IMR-90 (cell line): Measurements from ENCODE around the gene S100A2. TPM values are rescaled to one million over a fixed set of nuclear protein-coding genes. Genes with fewer than 3 reads are reported as not detected.
A peak's percentile ranks its signal among the peaks of the same experiment; 100 is the strongest.
"Not testable (repeated sequence)": the region's sequence is repeated elsewhere in the genome, so short reads cannot be mapped to it uniquely, and the experiment has no call there.

Source experiments
- ATAC-seq: fragments of 200-7000 bp; cut with Tn5 transposase; 2 replicates; pipeline ENCODE4 v1.9.1; 2020; ENCODE audit warnings: low read depth, mild to moderate bottlenecking, moderate library complexity
- BruUV-seq: library from RNA; stranded (reverse); fragments of 400-500 nt; replicated peaks from 2 replicates; lab custom pipeline; 2021; lab: Mats Ljungman, UMichigan
- CTCF ChIA-PET: fragments of 300-600 bp; formaldehyde crosslinking; extraction: SDS; loops from one replicate; lab custom pipeline; 2021; ENCODE audit warnings: antibody characterized with exemption; lab: Yijun Ruan, JAX
- POLR2A ChIA-PET: fragments of 300-600 bp; sonication (Branson Sonifier 250); formaldehyde crosslinking; loops from one replicate; lab custom pipeline; 2022; ENCODE audit warnings: antibody characterized with exemption; ENCODE audit not compliant: unreplicated experiment; lab: Charles Lee
- DNase-seq: peaks from one replicate; pipeline ENCODE4 v3.0.0; 2013
- H2AFZ ChIP-seq: replicated peaks from 2 replicates; pipeline ENCODE3; 2013; ENCODE audit warnings: low read length, mild to moderate bottlenecking; ENCODE audit not compliant: poor library complexity
- H2AK5ac ChIP-seq: 2 replicates; pipeline ENCODE4 v1.6.1; 2013; ENCODE audit warnings: low read depth, low read length, inconsistent platforms
- H2AK9ac ChIP-seq: replicated peaks from 2 replicates; pipeline ENCODE3; 2013; ENCODE audit warnings: mild to moderate bottlenecking, low read depth, low read length, moderate library complexity; ENCODE audit not compliant: poor library complexity
- H2BK120ac ChIP-seq: 2 replicates; pipeline ENCODE4 v1.6.1; 2013; ENCODE audit warnings: low read depth, low read length, inconsistent platforms
- H2BK15ac ChIP-seq: 3 replicates; pipeline ENCODE4 v1.6.1; 2013; ENCODE audit warnings: low read depth, low read length, inconsistent platforms
- H2BK20ac ChIP-seq: 2 replicates; pipeline ENCODE4 v1.6.1; 2013; ENCODE audit warnings: low read depth, mild to moderate bottlenecking, inconsistent platforms, low read length, moderate library complexity
- H2BK5ac ChIP-seq: 2 replicates; pipeline ENCODE4 v1.6.1; 2013; ENCODE audit warnings: mild to moderate bottlenecking, low read depth, low read length, inconsistent platforms; ENCODE audit not compliant: poor library complexity, severe bottlenecking
- H3K14ac ChIP-seq: replicated peaks from 2 replicates; pipeline ENCODE4 v1.6.1; 2013; ENCODE audit warnings: low read depth, low read length, inconsistent platforms
- H3K18ac ChIP-seq: 2 replicates; pipeline ENCODE4 v1.6.1; 2013; ENCODE audit warnings: low read depth, low read length, control low read depth
- H3K23ac ChIP-seq: 2 replicates; pipeline ENCODE4 v1.6.1; 2013; ENCODE audit warnings: low read depth, low read length, inconsistent platforms
- H3K27ac ChIP-seq: 2 replicates; pipeline ENCODE4 v1.5.1; 2013; ENCODE audit warnings: mild to moderate bottlenecking, control low read depth, low read length; ENCODE audit not compliant: insufficient read depth
- H3K27me3 ChIP-seq: 2 replicates; pipeline ENCODE4 v1.6.1; 2013; ENCODE audit warnings: low read length; ENCODE audit not compliant: control insufficient read depth, insufficient read depth
- H3K36me3 ChIP-seq: 2 replicates; pipeline ENCODE4 v1.6.1; 2013; ENCODE audit warnings: low read length, mixed read lengths; ENCODE audit not compliant: control insufficient read depth, insufficient read depth
- H3K4ac ChIP-seq: 2 replicates; pipeline ENCODE4 v1.6.1; 2013; ENCODE audit warnings: low read depth, low read length, inconsistent platforms
- H3K4me1 ChIP-seq: 2 replicates; pipeline ENCODE4 v1.6.1; 2013; ENCODE audit warnings: low read length, mixed read lengths; ENCODE audit not compliant: control insufficient read depth, insufficient read depth
- H3K4me2 ChIP-seq: 2 replicates; pipeline ENCODE4 v1.6.1; 2013; ENCODE audit warnings: low read depth, mild to moderate bottlenecking, control low read depth, low read length, moderate library complexity
- H3K4me3 ChIP-seq: 2 replicates; pipeline ENCODE4 v1.5.1; 2013; ENCODE audit warnings: low read depth, mild to moderate bottlenecking, control low read depth, low read length, moderate library complexity; ENCODE audit not compliant: insufficient read depth
- H3K56ac ChIP-seq: 2 replicates; pipeline ENCODE4 v1.6.1; 2013; ENCODE audit warnings: low read length, inconsistent platforms; ENCODE audit not compliant: insufficient read depth; ENCODE audit errors: extremely low read depth
- H3K79me1 ChIP-seq, 2 experiments: 2 replicates each; pipeline ENCODE4 v1.6.1; 2013; ENCODE audit warnings: low read length in 2 of 2, inconsistent platforms in 1 of 2, low read depth in 1 of 2
- H3K9ac ChIP-seq: 2 replicates; pipeline ENCODE4 v1.6.1; 2013; ENCODE audit warnings: low read depth, low read length, control low read depth
- H3K9me1 ChIP-seq: 2 replicates; pipeline ENCODE4 v1.6.1; 2013; ENCODE audit warnings: low read length, inconsistent platforms; ENCODE audit not compliant: insufficient read depth
- H3K9me3 ChIP-seq: 2 replicates; pipeline ENCODE4 v1.6.1; 2013; ENCODE audit warnings: low read length; ENCODE audit not compliant: control insufficient read depth, insufficient read depth
- H4K20me1 ChIP-seq: 2 replicates; pipeline ENCODE4 v1.6.1; 2013; ENCODE audit warnings: low read length, inconsistent platforms; ENCODE audit not compliant: insufficient read depth
- H4K5ac ChIP-seq: 2 replicates; pipeline ENCODE4 v1.6.1; 2013; ENCODE audit warnings: mild to moderate bottlenecking, low read depth, low read length, control low read depth
- H4K8ac ChIP-seq, 2 experiments: 2 replicates each; pipeline ENCODE4 v1.6.1; 2013; ENCODE audit warnings: low read depth in 2 of 2, low read length in 2 of 2, control low read depth in 1 of 2, inconsistent platforms in 1 of 2
- H4K91ac ChIP-seq: 2 replicates; pipeline ENCODE4 v1.6.1; 2013; ENCODE audit warnings: low read depth, low read length, inconsistent platforms; ENCODE audit not compliant: insufficient read depth
- BHLHE40 ChIP-seq: fragments of 150-350 bp; IDR thresholded peaks from 2 replicates; pipeline ENCODE4 v1.6.1; 2016; ENCODE audit warnings: mild to moderate bottlenecking, low read depth, low read length
- CEBPB ChIP-seq: IDR thresholded peaks from 2 replicates; pipeline ENCODE4 v1.6.1; 2012; ENCODE audit warnings: low read depth, low read length, improper control_type of control experiment
- CHD1 ChIP-seq: IDR thresholded peaks from 2 replicates; pipeline ENCODE4 v1.6.1; 2012; ENCODE audit warnings: low read depth, low read length, improper control_type of control experiment
- FOS ChIP-seq: fragments of 150-350 bp; IDR thresholded peaks from 2 replicates; pipeline ENCODE4 v1.6.1; 2016; ENCODE audit warnings: low read depth, low read length
- MAFK ChIP-seq: IDR thresholded peaks from 2 replicates; pipeline ENCODE4 v1.6.1; 2012; ENCODE audit warnings: low read depth, low read length, improper control_type of control experiment
- MXI1 ChIP-seq: IDR thresholded peaks from 2 replicates; pipeline ENCODE4 v1.6.1; 2012; ENCODE audit warnings: low read depth, mild to moderate bottlenecking, low read length, moderate library complexity, borderline replicate concordance
- POLR2A ChIP-seq: IDR thresholded peaks from 2 replicates; pipeline ENCODE4 v1.6.1; 2012; ENCODE audit warnings: mild to moderate bottlenecking, low read depth, low read length
- RCOR1 ChIP-seq: IDR thresholded peaks from 2 replicates; pipeline ENCODE4 v1.6.1; 2012; ENCODE audit warnings: mild to moderate bottlenecking, low read length, improper control_type of control experiment; ENCODE audit not compliant: insufficient replicate concordance
- RFX5 ChIP-seq: IDR thresholded peaks from 2 replicates; pipeline ENCODE4 v1.8.0; 2012; ENCODE audit warnings: low read depth, mild to moderate bottlenecking, low read length, moderate library complexity
- WGBS, 2 experiments: methylation state at CpG; one replicate each; pipeline versions ENCODE4 v1.1.5 to v1.1.7; 2013; ENCODE audit warnings: missing lambda C conversion rate in 2 of 2; ENCODE audit not compliant: insufficient read length in 1 of 2; ENCODE audit errors: extremely low coverage in 2 of 2; 5-methylcytosine and 5-hydroxymethylcytosine counted together
- dilution Hi-C: fragments of 300-500 bp; cut with HindIII; formaldehyde crosslinking; loops from one replicate; pipeline ENCODE4 v1.14.3; 2018; ENCODE audit warnings: low sequenced_read_pairs; ENCODE audit not compliant: unreplicated experiment
- in situ Hi-C: fragments of 300-500 bp; cut with MboI; formaldehyde crosslinking; loops from 3 replicates; pipeline ENCODE4 v1.14.3; 2019; ENCODE audit warnings: low sequenced_read_pairs, inconsistent platforms, mixed read lengths
- intact Hi-C: fragments of 100-400 bp; cut with micrococcal nuclease; formaldehyde crosslinking; loops from 2 replicates; pipeline ENCODE4 v1.10.0; 2022
- polyA plus RNA-seq, 3 experiments: library from polyadenylated mRNA; depleted of rRNA; stranded (reverse); fragments of >200 nt; gene quantifications; 2 replicates each; pipeline ENCODE4 v1.2.3, GENCODE V29; 2012; ENCODE audit warnings: low replicate concordance in 1 of 3
- total RNA-seq: library from RNA; depleted of rRNA; stranded (reverse); fragments of >200 nt; gene quantifications from 2 replicates; pipeline ENCODE4 v1.2.3, GENCODE V29; 2012
- TF ChIP-seq, protein P1 (sequence below): fragments of 150-350 bp; IDR thresholded peaks from 2 replicates; pipeline ENCODE4 v1.6.1; 2017; ENCODE audit warnings: mild to moderate bottlenecking, antibody characterized with exemption, low read length, low read depth

The S100A2 gene
- total and polyA plus RNA-seq, 2 of the 4 experiments (the other 2 are of a cell fraction), result 3.6 to 7.9 TPM

DNA sequence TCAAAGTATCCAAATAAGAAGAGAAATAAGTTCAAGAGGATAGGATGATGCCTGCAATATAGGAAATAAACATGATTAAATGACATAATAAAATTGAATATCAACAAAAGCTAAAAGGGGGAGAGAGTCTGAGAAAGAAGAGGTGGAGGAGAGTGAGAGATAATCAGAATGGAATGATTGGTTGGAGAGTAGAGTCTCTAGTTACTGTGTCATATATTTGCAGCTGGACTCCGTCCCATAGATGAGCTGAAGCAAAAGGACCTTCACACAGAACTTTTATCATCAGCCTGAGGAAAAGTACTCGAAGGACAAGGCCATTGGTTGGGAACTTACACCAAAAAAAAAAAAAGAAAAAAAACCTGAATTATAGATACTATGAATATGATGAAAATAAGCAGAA, 22.8 kb upstream of the S100A2 start:
- no peaks in the 10 kb centered on the region for H3K27me3 ChIP-seq
- no peak overlapping the region for H2BK20ac ChIP-seq
- H2AK9ac ChIP-seq, result no peak overlapping the region
- no peak overlapping the region for H3K23ac ChIP-seq
- H2AFZ ChIP-seq, result no peak overlapping the region
- no peaks in the 10 kb centered on the region for H3K36me3 ChIP-seq
- no peak overlapping the region for H3K27ac ChIP-seq
- no peak overlapping the region for H2BK120ac ChIP-seq
- H3K9ac ChIP-seq, result no peak overlapping the region
- no peaks in the 10 kb centered on the region for H3K79me1 ChIP-seq
- H4K20me1 ChIP-seq, result no peaks in the 10 kb centered on the region
- no peak overlapping the region for H4K91ac ChIP-seq
- no peak overlapping the region for H2BK15ac ChIP-seq
- BruUV-seq, result no TSS peak
- no peak overlapping the region for H3K18ac ChIP-seq
- WGBS, 2 experiments, result no CpG with 5 or more reads among the region's 2 CpGs
- ChIA-PET POLR2A (interaction anchor here (0.6 kb wide), 1 partner anchor 46 kb away, joined by 3 read pairs; no protein-coding TSS in a partner anchor), CTCF (interaction anchor here (0.9 kb wide), 1 partner anchor 11 kb away, joined by 3 read pairs; no protein-coding TSS in a partner anchor)
- TF ChIP-seq POLR2A, result no peak
- no peak for TF ChIP-seq RFX5
- no peak for TF ChIP-seq RCOR1
- TF ChIP-seq, protein P1, sequence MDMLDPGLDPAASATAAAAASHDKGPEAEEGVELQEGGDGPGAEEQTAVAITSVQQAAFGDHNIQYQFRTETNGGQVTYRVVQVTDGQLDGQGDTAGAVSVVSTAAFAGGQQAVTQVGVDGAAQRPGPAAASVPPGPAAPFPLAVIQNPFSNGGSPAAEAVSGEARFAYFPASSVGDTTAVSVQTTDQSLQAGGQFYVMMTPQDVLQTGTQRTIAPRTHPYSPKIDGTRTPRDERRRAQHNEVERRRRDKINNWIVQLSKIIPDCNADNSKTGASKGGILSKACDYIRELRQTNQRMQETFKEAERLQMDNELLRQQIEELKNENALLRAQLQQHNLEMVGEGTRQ, result no peak
- TF ChIP-seq CHD1, result no peak
- TF ChIP-seq FOS, result no peak
- TF ChIP-seq CEBPB, result no peak
- no peak for TF ChIP-seq MAFK
- TF ChIP-seq MXI1, result no peak
- TF ChIP-seq BHLHE40, result no peak
- H3K4ac ChIP-seq, result no peak overlapping the region
- H3K4me2 ChIP-seq, result no peak overlapping the region
- no peak overlapping the region for H2BK5ac ChIP-seq
- H3K56ac ChIP-seq, result no peak overlapping the region
- no peak overlapping the region for H3K4me3 ChIP-seq
- ATAC-seq (peak; percentile 70), DNase-seq (peak; percentile 47)
- H4K8ac ChIP-seq, result no peak overlapping the region
- intact Hi-C loops (no loop called here), in situ Hi-C loops (no loop called here), dilution Hi-C loops (no loop called here)
- no peak overlapping the region for H3K14ac ChIP-seq
- H4K5ac ChIP-seq, result no peak overlapping the region
- H3K9me1 ChIP-seq, result no peaks in the 10 kb centered on the region
- peaks cover 3% of the 10 kb centered on the region; the same call in 1 of the 2 replicates for H3K4me1 ChIP-seq
- H3K9me3 ChIP-seq, result no peaks in the 10 kb centered on the region
- H2AK5ac ChIP-seq, result no peak overlapping the region

DNA sequence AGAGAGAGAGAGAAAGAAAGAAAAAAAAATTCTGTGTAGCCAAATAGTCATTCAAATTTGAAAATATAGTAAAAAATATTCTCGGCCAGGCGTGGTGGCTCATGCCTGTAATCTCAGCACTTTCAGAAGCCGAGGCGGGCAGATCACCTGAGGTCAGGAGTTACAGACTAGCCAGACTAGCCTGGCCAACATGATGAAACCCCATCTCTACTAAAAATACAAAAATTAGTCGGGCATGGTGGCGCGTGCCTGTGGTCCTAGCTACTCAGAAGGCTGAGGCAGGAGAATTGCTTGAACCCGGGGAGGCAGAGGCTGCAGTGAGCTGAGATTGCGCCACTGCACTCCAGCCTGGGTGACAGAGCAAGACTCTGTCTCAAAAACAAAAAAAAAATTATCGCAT, 22.4 kb upstream of the S100A2 start:
- BruUV-seq, H3K4ac ChIP-seq, H2BK20ac ChIP-seq, DNase-seq, H3K9me3 ChIP-seq, H2AK5ac ChIP-seq, H3K9ac ChIP-seq, H2BK120ac ChIP-seq, H3K27me3 ChIP-seq, in situ Hi-C loops, H3K36me3 ChIP-seq, intact Hi-C loops, H3K23ac ChIP-seq, H2AK9ac ChIP-seq, H3K4me2 ChIP-seq, H4K8ac ChIP-seq, H3K4me3 ChIP-seq, H4K20me1 ChIP-seq, H4K5ac ChIP-seq, H2AFZ ChIP-seq, H3K4me1 ChIP-seq, H3K56ac ChIP-seq, H2BK15ac ChIP-seq, H3K79me1 ChIP-seq, CTCF ChIA-PET, H2BK5ac ChIP-seq, H3K14ac ChIP-seq, dilution Hi-C loops, H3K9me1 ChIP-seq, H3K27ac ChIP-seq, H3K18ac ChIP-seq, H4K91ac ChIP-seq: not testable (repeated sequence)
- POLR2A ChIA-PET, result interaction anchor here (0.6 kb wide), 1 partner anchor 46 kb away, joined by 3 read pairs; no protein-coding TSS in a partner anchor
- ATAC-seq, result 0 out of 2 replicates have a peak, but pooled peaks have one; percentile 14
- WGBS, 2 experiments, result 91% methylated on average over 6 of the region's 10 CpGs; no CpG with 5 or more reads in 1 of the 2 experiments
